BJ (cell line): ENCODE measurements around the gene SLX1A. TPM values are rescaled to one million over a fixed set of nuclear protein-coding genes. Genes with fewer than 3 reads are reported as not detected.

ENCODE experiments used
- CTCF ChIA-PET: fragments of 350-600 bp; formaldehyde crosslinking; extraction: SDS; loops from one replicate; lab custom pipeline; 2021; ENCODE audit warnings: antibody characterized with exemption, inconsistent platforms; lab: Yijun Ruan, JAX
- POLR2A ChIA-PET: fragments of 300-600 bp; sonication (Branson Sonifier 250); formaldehyde crosslinking; extraction: SDS; loops from one replicate; lab custom pipeline; 2021; ENCODE audit warnings: antibody characterized with exemption; lab: Charles Lee
- DNase-seq: peaks from one replicate; pipeline ENCODE4 v3.0.0-alpha.2; 2011; ENCODE audit warnings: low read depth
- H3K27me3 ChIP-seq: 2 replicates; pipeline ENCODE4 v1.6.0; 2011; ENCODE audit warnings: low read length; ENCODE audit not compliant: control insufficient read depth, insufficient read depth
- H3K36me3 ChIP-seq: 2 replicates; pipeline ENCODE4 v1.5.1; 2011; ENCODE audit warnings: low read length; ENCODE audit not compliant: control insufficient read depth, insufficient read depth
- H3K4me3 ChIP-seq: 2 replicates; pipeline ENCODE4 v1.5.1; 2011; ENCODE audit warnings: low read depth, mild to moderate bottlenecking, control low read depth, low read length
- CTCF ChIP-seq: IDR thresholded peaks from 2 replicates; pipeline ENCODE4 v1.5.1; 2011; ENCODE audit warnings: low read depth, mild to moderate bottlenecking, control low read depth, inconsistent platforms, low read length, moderate library complexity; ENCODE audit not compliant: insufficient read depth
- polyA plus RNA-seq: library from polyadenylated mRNA; depleted of rRNA; stranded (reverse); fragments of >200 nt; gene quantifications from 2 replicates; pipeline ENCODE4 v1.2.3, GENCODE V29; 2011

The SLX1A gene
- polyA plus RNA-seq, 1 experiment = 19.8 TPM

- no peak for DNase-seq
- H3K36me3 ChIP-seq = no peaks in the 10 kb centered on the region
- no peak overlapping the region for H3K4me3 ChIP-seq
- TF ChIP-seq CTCF = no peak
- peaks cover 1% of the 10 kb centered on the region; the same call in 1 of the 2 replicates for H3K27me3 ChIP-seq
- ChIA-PET POLR2A (no interaction called here), CTCF (interaction anchor here (0.5 kb wide), 1 partner anchor 637 kb away, joined by 3 read pairs; no protein-coding TSS in a partner anchor)
Measured at GRCh38 chr16:30179195-30179594, 14.5 kb upstream of the SLX1A start.

- Histone ChIP-seq H3K4me3 (no peak overlapping the region), H3K36me3 (no peaks in the 10 kb centered on the region), H3K27me3 (peaks cover 1% of the 10 kb centered on the region; the same call in 1 of the 2 replicates)
- CTCF ChIA-PET = no interaction called here
- POLR2A ChIA-PET = no interaction called here
- TF ChIP-seq CTCF = no peak
- DNase-seq = no peak
Measured at GRCh38 chr16:30179931-30180330, 13.7 kb upstream of the SLX1A start.

- no peak for DNase-seq
- peaks cover 1% of the 10 kb centered on the region; the same call in 1 of the 2 replicates for H3K27me3 ChIP-seq
- ChIA-PET POLR2A (interaction anchor here (0.7 kb wide), 1 partner anchor 69 kb away, joined by 15 read pairs; no protein-coding TSS in a partner anchor), CTCF (no interaction called here)
- TF ChIP-seq CTCF = no peak
- no peaks in the 10 kb centered on the region for H3K36me3 ChIP-seq
- no peak overlapping the region for H3K4me3 ChIP-seq
Measured at GRCh38 chr16:30180741-30181140, 12.9 kb upstream of the SLX1A start.

- peak within 1 kb of the TSS; percentile 40 for H3K4me3 ChIP-seq
Measured at GRCh38 chr16:30183233-30184095, 10.2 kb upstream of the SLX1A start, which contains the start of gene CORO1A. Gene CORO1A, plus strand, starts transcription at chr16:30183602. Its CDS starts 1,608 bp downstream, at chr16:30185210.

More at GRCh38 chr16:30183233-30184095, 10.2 kb upstream of the SLX1A start, which contains the start of gene CORO1A:
- TF ChIP-seq CTCF = no peak
- H3K36me3 ChIP-seq = peaks cover 2% of the 10 kb centered on the region; the same call in 1 of the 2 replicates
- DNase-seq = peak; percentile 6
- POLR2A ChIA-PET = interaction anchor here (0.6 kb wide), 1 partner anchor 395 kb away, joined by 5 read pairs; no protein-coding TSS in a partner anchor
- peaks cover 1% of the 10 kb centered on the region; the same call in 1 of the 2 replicates for H3K27me3 ChIP-seq
- CTCF ChIA-PET = no interaction called here
